VCaP (cell line): ENCODE data around the gene OR6S1.

ENCODE experiments used
- H3K27ac ChIP-seq: fragments of 450-650 bp; 2 replicates; pipeline ENCODE4 v1.5.1; 2017
- CTCF ChIP-seq: fragments of 450-650 bp; conservative IDR thresholded peaks from 2 replicates; pipeline ENCODE4 v1.5.1; 2017; ENCODE audit warnings: mild to moderate bottlenecking, moderate library complexity

Gene OR6S1

GRCh38 chr14:20662968-20663732 is 21.7 kb upstream of the OR6S1 start:
- peak; percentile 75 for TF ChIP-seq CTCF
- peak overlapping the region; percentile 34 for H3K27ac ChIP-seq

- no peak for TF ChIP-seq CTCF
Observed at GRCh38 chr14:20661197-20661596, 19.7 kb upstream of the OR6S1 start.

GRCh38 chr14:20659813-20660395 is 18.4 kb upstream of the OR6S1 start:
- no peak for TF ChIP-seq CTCF
- no peak overlapping the region for H3K27ac ChIP-seq

More at GRCh38 chr14:20661197-20661596, 19.7 kb upstream of the OR6S1 start:
- H3K27ac ChIP-seq: no peak overlapping the region

- no peak overlapping the region for H3K27ac ChIP-seq
- TF ChIP-seq CTCF: no peak
Observed at GRCh38 chr14:20659336-20659735, 17.8 kb upstream of the OR6S1 start.

- no peak for TF ChIP-seq CTCF
Observed at GRCh38 chr14:20658246-20658645, 16.8 kb upstream of the OR6S1 start.

GRCh38 chr14:20657216-20658211 is 16.0 kb upstream of the OR6S1 start:
- TF ChIP-seq CTCF: peak; percentile 45
- no peak overlapping the region for H3K27ac ChIP-seq

More at GRCh38 chr14:20658246-20658645, 16.8 kb upstream of the OR6S1 start:
- no peak overlapping the region for H3K27ac ChIP-seq

GRCh38 chr14:20656274-20656673 is 14.8 kb upstream of the OR6S1 start:
- TF ChIP-seq CTCF: no peak
- no peak overlapping the region for H3K27ac ChIP-seq
